GM04504 (cell line): ENCODE data around the gene HEATR1.
"Not testable (repeated sequence)": the region's sequence is repeated elsewhere in the genome, so short reads cannot be mapped to it uniquely, and the experiment has no call there.

Experiments
- DNase-seq: peaks from one replicate; pipeline ENCODE4 v3.0.0-alpha.2; 2012; ENCODE audit warnings: low read depth

The HEATR1 gene

GRCh38 chr1:236508593-236509027 lies 95.7 kb downstream of the HEATR1 start:
- no peak for DNase-seq

- DNase-seq: no peak
Observed at GRCh38 chr1:236507022-236507700, 97.2 kb downstream of the HEATR1 start.

- not testable (repeated sequence) for DNase-seq
Observed at GRCh38 chr1:236504338-236504737, 100.0 kb downstream of the HEATR1 start.

GRCh38 chr1:236502972-236503639 lies 101.2 kb downstream of the HEATR1 start:
- no peak for DNase-seq

GRCh38 chr1:236502579-236502971 lies 101.7 kb downstream of the HEATR1 start:
- DNase-seq: no peak

- DNase-seq: no peak
Observed at GRCh38 chr1:236501093-236501492, 103.2 kb downstream of the HEATR1 start.
